ENCODE measurements around the gene TRIM66.

- no peak for TF ChIP-seq CTCF (IDR thresholded peaks at IDR 0.05)
- no peak for TF ChIP-seq POLR2A (IDR thresholded peaks at IDR 0.05; ENCODE audit: low read depth)
- no peak for TF ChIP-seq EP300 (IDR thresholded peaks at IDR 0.05)
- peak in 1 of 2 donors; percentile 5 for TF ChIP-seq POLR2AphosphoS5 (IDR thresholded peaks at IDR 0.05)
Observed at GRCh38 chr11:8714622-8715225, 32.3 kb upstream of the TRIM66 start.
